GM18526 (cell line): ENCODE measurements around the gene POLQ.

Experiments used
- POLR2A ChIP-seq: IDR thresholded peaks from 3 replicates; pipeline ENCODE4 v1.6.1; 2011; ENCODE audit not compliant: insufficient read length; ENCODE audit errors: extremely low read depth

The POLQ gene

DNA sequence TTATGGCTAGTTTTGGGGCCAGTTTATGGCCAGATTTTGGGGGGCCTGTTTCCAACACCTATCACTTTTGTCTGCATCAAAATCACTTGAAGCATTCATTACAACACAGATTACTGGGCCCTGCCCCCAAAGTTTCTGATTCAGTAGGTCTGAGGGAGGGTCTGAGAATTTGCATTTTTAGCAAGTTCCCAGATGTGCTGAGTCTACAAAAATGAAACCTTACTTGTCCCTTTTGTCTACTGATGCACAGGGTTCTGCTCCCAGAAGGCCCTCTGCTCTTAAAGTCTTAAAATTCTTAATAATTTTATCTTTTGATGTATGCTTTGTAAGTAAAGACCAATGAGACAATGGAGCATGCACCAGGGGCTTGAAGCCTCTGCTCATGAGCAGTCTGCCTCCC, 146.0 kb downstream of the POLQ start:
- no peak for TF ChIP-seq POLR2A
